IMR-90 (cell line): ENCODE measurements around the gene CCHCR1. TPM values are rescaled to one million over a fixed set of nuclear protein-coding genes. Genes with fewer than 3 reads are reported as not detected.

Experiments used
- ATAC-seq: fragments of 200-7000 bp; cut with Tn5 transposase; 2 replicates; pipeline ENCODE4 v1.9.1; 2020; ENCODE audit warnings: low read depth, mild to moderate bottlenecking, moderate library complexity
- BruUV-seq: library from RNA; stranded (reverse); fragments of 400-500 nt; replicated peaks from 2 replicates; lab custom pipeline; 2021; lab: Mats Ljungman, UMichigan
- CTCF ChIA-PET: fragments of 300-600 bp; formaldehyde crosslinking; extraction: SDS; loops from one replicate; lab custom pipeline; 2021; ENCODE audit warnings: antibody characterized with exemption; lab: Yijun Ruan, JAX
- POLR2A ChIA-PET: fragments of 300-600 bp; sonication (Branson Sonifier 250); formaldehyde crosslinking; loops from one replicate; lab custom pipeline; 2022; ENCODE audit warnings: antibody characterized with exemption; ENCODE audit not compliant: unreplicated experiment; lab: Charles Lee
- DNase-seq: peaks from one replicate; pipeline ENCODE4 v3.0.0; 2013
- H2AFZ ChIP-seq: replicated peaks from 2 replicates; pipeline ENCODE3; 2013; ENCODE audit warnings: low read length, mild to moderate bottlenecking; ENCODE audit not compliant: poor library complexity
- H2AK5ac ChIP-seq: 2 replicates; pipeline ENCODE4 v1.6.1; 2013; ENCODE audit warnings: low read depth, low read length, inconsistent platforms
- H2AK9ac ChIP-seq: replicated peaks from 2 replicates; pipeline ENCODE3; 2013; ENCODE audit warnings: mild to moderate bottlenecking, low read depth, low read length, moderate library complexity; ENCODE audit not compliant: poor library complexity
- H2BK120ac ChIP-seq: 2 replicates; pipeline ENCODE4 v1.6.1; 2013; ENCODE audit warnings: low read depth, low read length, inconsistent platforms
- H2BK15ac ChIP-seq: 3 replicates; pipeline ENCODE4 v1.6.1; 2013; ENCODE audit warnings: low read depth, low read length, inconsistent platforms
- H2BK20ac ChIP-seq: 2 replicates; pipeline ENCODE4 v1.6.1; 2013; ENCODE audit warnings: low read depth, mild to moderate bottlenecking, inconsistent platforms, low read length, moderate library complexity
- H2BK5ac ChIP-seq: 2 replicates; pipeline ENCODE4 v1.6.1; 2013; ENCODE audit warnings: mild to moderate bottlenecking, low read depth, low read length, inconsistent platforms; ENCODE audit not compliant: poor library complexity, severe bottlenecking
- H3K14ac ChIP-seq: replicated peaks from 2 replicates; pipeline ENCODE4 v1.6.1; 2013; ENCODE audit warnings: low read depth, low read length, inconsistent platforms
- H3K18ac ChIP-seq: 2 replicates; pipeline ENCODE4 v1.6.1; 2013; ENCODE audit warnings: low read depth, low read length, control low read depth
- H3K23ac ChIP-seq: 2 replicates; pipeline ENCODE4 v1.6.1; 2013; ENCODE audit warnings: low read depth, low read length, inconsistent platforms
- H3K27ac ChIP-seq: 2 replicates; pipeline ENCODE4 v1.5.1; 2013; ENCODE audit warnings: mild to moderate bottlenecking, control low read depth, low read length; ENCODE audit not compliant: insufficient read depth
- H3K27me3 ChIP-seq: 2 replicates; pipeline ENCODE4 v1.6.1; 2013; ENCODE audit warnings: low read length; ENCODE audit not compliant: control insufficient read depth, insufficient read depth
- H3K36me3 ChIP-seq: 2 replicates; pipeline ENCODE4 v1.6.1; 2013; ENCODE audit warnings: low read length, mixed read lengths; ENCODE audit not compliant: control insufficient read depth, insufficient read depth
- H3K4ac ChIP-seq: 2 replicates; pipeline ENCODE4 v1.6.1; 2013; ENCODE audit warnings: low read depth, low read length, inconsistent platforms
- H3K4me1 ChIP-seq: 2 replicates; pipeline ENCODE4 v1.6.1; 2013; ENCODE audit warnings: low read length, mixed read lengths; ENCODE audit not compliant: control insufficient read depth, insufficient read depth
- H3K4me2 ChIP-seq: 2 replicates; pipeline ENCODE4 v1.6.1; 2013; ENCODE audit warnings: low read depth, mild to moderate bottlenecking, control low read depth, low read length, moderate library complexity
- H3K4me3 ChIP-seq: 2 replicates; pipeline ENCODE4 v1.5.1; 2013; ENCODE audit warnings: low read depth, mild to moderate bottlenecking, control low read depth, low read length, moderate library complexity; ENCODE audit not compliant: insufficient read depth
- H3K56ac ChIP-seq: 2 replicates; pipeline ENCODE4 v1.6.1; 2013; ENCODE audit warnings: low read length, inconsistent platforms; ENCODE audit not compliant: insufficient read depth; ENCODE audit errors: extremely low read depth
- H3K79me1 ChIP-seq, 2 experiments: 2 replicates each; pipeline ENCODE4 v1.6.1; 2013; ENCODE audit warnings: low read length in 2 of 2, inconsistent platforms in 1 of 2, low read depth in 1 of 2
- H3K9ac ChIP-seq: 2 replicates; pipeline ENCODE4 v1.6.1; 2013; ENCODE audit warnings: low read depth, low read length, control low read depth
- H3K9me1 ChIP-seq: 2 replicates; pipeline ENCODE4 v1.6.1; 2013; ENCODE audit warnings: low read length, inconsistent platforms; ENCODE audit not compliant: insufficient read depth
- H3K9me3 ChIP-seq: 2 replicates; pipeline ENCODE4 v1.6.1; 2013; ENCODE audit warnings: low read length; ENCODE audit not compliant: control insufficient read depth, insufficient read depth
- H4K20me1 ChIP-seq: 2 replicates; pipeline ENCODE4 v1.6.1; 2013; ENCODE audit warnings: low read length, inconsistent platforms; ENCODE audit not compliant: insufficient read depth
- H4K5ac ChIP-seq: 2 replicates; pipeline ENCODE4 v1.6.1; 2013; ENCODE audit warnings: mild to moderate bottlenecking, low read depth, low read length, control low read depth
- H4K8ac ChIP-seq, 2 experiments: 2 replicates each; pipeline ENCODE4 v1.6.1; 2013; ENCODE audit warnings: low read depth in 2 of 2, low read length in 2 of 2, control low read depth in 1 of 2, inconsistent platforms in 1 of 2
- H4K91ac ChIP-seq: 2 replicates; pipeline ENCODE4 v1.6.1; 2013; ENCODE audit warnings: low read depth, low read length, inconsistent platforms; ENCODE audit not compliant: insufficient read depth
- CEBPB ChIP-seq: IDR thresholded peaks from 2 replicates; pipeline ENCODE4 v1.6.1; 2012; ENCODE audit warnings: low read depth, low read length, improper control_type of control experiment
- CHD1 ChIP-seq: IDR thresholded peaks from 2 replicates; pipeline ENCODE4 v1.6.1; 2012; ENCODE audit warnings: low read depth, low read length, improper control_type of control experiment
- FOS ChIP-seq: fragments of 150-350 bp; IDR thresholded peaks from 2 replicates; pipeline ENCODE4 v1.6.1; 2016; ENCODE audit warnings: low read depth, low read length
- MAZ ChIP-seq: IDR thresholded peaks from 2 replicates; pipeline ENCODE4 v1.6.1; 2012; ENCODE audit warnings: low read depth, mild to moderate bottlenecking, low read length, improper control_type of control experiment, moderate library complexity, borderline replicate concordance
- NFE2L2 ChIP-seq: fragments of 150-350 bp; IDR thresholded peaks from 2 replicates; pipeline ENCODE4 v1.6.1; 2016; ENCODE audit warnings: low read depth, mild to moderate bottlenecking, low read length
- POLR2A ChIP-seq: IDR thresholded peaks from 2 replicates; pipeline ENCODE4 v1.6.1; 2012; ENCODE audit warnings: mild to moderate bottlenecking, low read depth, low read length
- RAD21 ChIP-seq: IDR thresholded peaks from 2 replicates; pipeline ENCODE4 v1.6.1; 2012; ENCODE audit warnings: low read length, improper control_type of control experiment
- RCOR1 ChIP-seq: IDR thresholded peaks from 2 replicates; pipeline ENCODE4 v1.6.1; 2012; ENCODE audit warnings: mild to moderate bottlenecking, low read length, improper control_type of control experiment; ENCODE audit not compliant: insufficient replicate concordance
- SMC3 ChIP-seq: fragments of 150-350 bp; IDR thresholded peaks from 2 replicates; pipeline ENCODE4 v1.6.1; 2016; ENCODE audit warnings: low read depth, mild to moderate bottlenecking, antibody characterized with exemption, low read length, moderate library complexity
- WGBS, 2 experiments: methylation state at CpG; one replicate each; pipeline versions ENCODE4 v1.1.5 to v1.1.7; 2013; ENCODE audit warnings: missing lambda C conversion rate in 2 of 2; ENCODE audit not compliant: insufficient read length in 1 of 2; ENCODE audit errors: extremely low coverage in 2 of 2; 5-methylcytosine and 5-hydroxymethylcytosine counted together
- dilution Hi-C: fragments of 300-500 bp; cut with HindIII; formaldehyde crosslinking; loops from one replicate; pipeline ENCODE4 v1.14.3; 2018; ENCODE audit warnings: low sequenced_read_pairs; ENCODE audit not compliant: unreplicated experiment
- in situ Hi-C: fragments of 300-500 bp; cut with MboI; formaldehyde crosslinking; loops from 3 replicates; pipeline ENCODE4 v1.14.3; 2019; ENCODE audit warnings: low sequenced_read_pairs, inconsistent platforms, mixed read lengths
- intact Hi-C: fragments of 100-400 bp; cut with micrococcal nuclease; formaldehyde crosslinking; loops from 2 replicates; pipeline ENCODE4 v1.10.0; 2022
- polyA plus RNA-seq, 3 experiments: library from polyadenylated mRNA; depleted of rRNA; stranded (reverse); fragments of >200 nt; gene quantifications; 2 replicates each; pipeline ENCODE4 v1.2.3, GENCODE V29; 2012; ENCODE audit warnings: low replicate concordance in 1 of 3
- total RNA-seq: library from RNA; depleted of rRNA; stranded (reverse); fragments of >200 nt; gene quantifications from 2 replicates; pipeline ENCODE4 v1.2.3, GENCODE V29; 2012
- TF ChIP-seq, protein P1 (sequence below): fragments of 150-350 bp; IDR thresholded peaks from 2 replicates; pipeline ENCODE4 v1.6.1; 2017; ENCODE audit warnings: mild to moderate bottlenecking, antibody characterized with exemption, low read length, low read depth
- TF ChIP-seq, protein P2 (sequence below): fragments of 150-350 bp; IDR thresholded peaks from 2 replicates; pipeline ENCODE4 v1.6.1; 2016; ENCODE audit warnings: low read depth, mild to moderate bottlenecking, low read length, moderate library complexity, borderline replicate concordance

Gene CCHCR1
- total and polyA plus RNA-seq, 2 of the 4 experiments (the other 2 are of a cell fraction): 13.1 to 22.0 TPM

DNA sequence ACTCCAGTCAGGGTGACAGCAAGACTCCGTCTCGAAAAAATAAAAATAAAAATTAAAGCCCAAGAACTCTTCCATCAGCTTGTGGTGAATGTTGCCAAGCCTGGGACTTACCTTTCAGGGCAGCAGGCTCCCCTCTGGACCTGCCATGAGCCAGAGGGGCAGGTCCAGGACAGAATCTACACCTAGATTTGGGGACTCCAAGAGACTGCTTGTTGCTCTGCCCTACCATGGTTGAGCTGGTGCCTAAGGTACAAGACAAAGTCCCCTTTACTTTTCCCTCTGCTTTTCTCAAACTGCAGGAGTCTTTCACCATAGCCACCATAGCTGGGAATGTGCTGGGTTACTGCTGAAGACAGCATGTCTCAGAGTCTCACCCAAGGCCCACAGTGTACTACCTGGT, 54.5 kb downstream of the CCHCR1 start:
- no TSS peak for BruUV-seq
- dilution Hi-C loops: no loop called here

More for the DNA sequence above, 54.5 kb downstream of the CCHCR1 start:
- Histone ChIP-seq H4K20me1 (no peaks in the 10 kb centered on the region), H2BK120ac (no peak overlapping the region), H2BK15ac (no peak overlapping the region), H2AK9ac (no peak overlapping the region), H3K4me2 (no peak overlapping the region), H3K4ac (no peak overlapping the region), H3K4me3 (no peak overlapping the region), H3K36me3 (no peaks in the 10 kb centered on the region), H3K27ac (no peak overlapping the region), H2BK5ac (no peak overlapping the region), H2AK5ac (no peak overlapping the region), H3K9ac (no peak overlapping the region), H3K18ac (no peak overlapping the region), H4K91ac (no peak overlapping the region), H3K9me1 (no peaks in the 10 kb centered on the region; the same call in 1 of the 2 replicates), H3K4me1 (no peaks in the 10 kb centered on the region), H2BK20ac (no peak overlapping the region), H3K14ac (no peak overlapping the region), H2AFZ (no peak overlapping the region), H3K9me3 (no peaks in the 10 kb centered on the region), H3K23ac (no peak overlapping the region), H4K5ac (no peak overlapping the region), H4K8ac (no peak overlapping the region), H3K56ac (no peak overlapping the region), H3K27me3 (peaks cover 14% of the 10 kb centered on the region), H3K79me1 (no peaks in the 10 kb centered on the region)
- no CpG with 5 or more reads among the region's 2 CpGs for WGBS, 2 experiments
- CTCF ChIA-PET: interaction anchor here (0.6 to 1.3 kb wide), 2 partner anchors 16 to 22 kb away, joined by 3 to 5 read pairs; no protein-coding TSS in a partner anchor
- DNase-seq (no peak), ATAC-seq (no peak)
- intact Hi-C loops (no loop called here), in situ Hi-C loops (no loop called here)
- no peak for TF ChIP-seq MAZ
- TF ChIP-seq SMC3: no peak
- no peak for TF ChIP-seq CHD1
- TF ChIP-seq, protein P1, sequence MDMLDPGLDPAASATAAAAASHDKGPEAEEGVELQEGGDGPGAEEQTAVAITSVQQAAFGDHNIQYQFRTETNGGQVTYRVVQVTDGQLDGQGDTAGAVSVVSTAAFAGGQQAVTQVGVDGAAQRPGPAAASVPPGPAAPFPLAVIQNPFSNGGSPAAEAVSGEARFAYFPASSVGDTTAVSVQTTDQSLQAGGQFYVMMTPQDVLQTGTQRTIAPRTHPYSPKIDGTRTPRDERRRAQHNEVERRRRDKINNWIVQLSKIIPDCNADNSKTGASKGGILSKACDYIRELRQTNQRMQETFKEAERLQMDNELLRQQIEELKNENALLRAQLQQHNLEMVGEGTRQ: no peak
- no peak for TF ChIP-seq RCOR1
- no peak for TF ChIP-seq POLR2A
- TF ChIP-seq, protein P2, sequence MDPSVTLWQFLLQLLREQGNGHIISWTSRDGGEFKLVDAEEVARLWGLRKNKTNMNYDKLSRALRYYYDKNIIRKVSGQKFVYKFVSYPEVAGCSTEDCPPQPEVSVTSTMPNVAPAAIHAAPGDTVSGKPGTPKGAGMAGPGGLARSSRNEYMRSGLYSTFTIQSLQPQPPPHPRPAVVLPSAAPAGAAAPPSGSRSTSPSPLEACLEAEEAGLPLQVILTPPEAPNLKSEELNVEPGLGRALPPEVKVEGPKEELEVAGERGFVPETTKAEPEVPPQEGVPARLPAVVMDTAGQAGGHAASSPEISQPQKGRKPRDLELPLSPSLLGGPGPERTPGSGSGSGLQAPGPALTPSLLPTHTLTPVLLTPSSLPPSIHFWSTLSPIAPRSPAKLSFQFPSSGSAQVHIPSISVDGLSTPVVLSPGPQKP: no peak
- no peak for TF ChIP-seq CEBPB
- no peak for TF ChIP-seq NFE2L2
- TF ChIP-seq RAD21: no peak
- TF ChIP-seq FOS: no peak
- POLR2A ChIA-PET: no interaction called here
